Stomach (tissue), 19 donors: ENCODE results near the gene ALDH16A1. TPM values are rescaled to one million over a fixed set of nuclear protein-coding genes. Genes with fewer than 3 reads are reported as not detected.
A peak's percentile ranks its signal among the peaks of the same experiment; 100 is the strongest.

Experiments
- DNase-seq, 2 donors: peaks; one replicate each; pipeline versions ENCODE4 v3.0.0 to v3.0.0-alpha.2; 2013 to 2019
- H3K27ac ChIP-seq, 5 donors: fragments of 200-600 bp in 4 of 5; sonication (generic) in 4 of 5; one replicate each; pipeline ENCODE4 v1.5.1; 2013 to 2019; ENCODE audit warnings: mild to moderate bottlenecking in 1 of 5, moderate library complexity in 1 of 5
- H3K27me3 ChIP-seq, 3 donors: fragments of 200-600 bp; sonication (generic); one replicate each; pipeline ENCODE4 v1.5.1; 2017 to 2019; ENCODE audit warnings: mixed run types in 1 of 3
- H3K36me3 ChIP-seq, 4 donors: fragments of 200-600 bp; sonication (generic); 1 replicate in 3 of 4; 2 replicates in 1 of 4; pipeline ENCODE4 v1.5.1; 2016 to 2019
- H3K4me1 ChIP-seq, 4 donors: fragments of 200-600 bp; sonication (generic); one replicate each; pipeline ENCODE4 v1.5.1; 2016 to 2019
- H3K4me3 ChIP-seq, 4 donors: fragments of 200-600 bp; sonication (generic) in 3 of 4; one replicate each; pipeline ENCODE4 v1.5.1; 2016 to 2019; ENCODE audit warnings: mild to moderate bottlenecking in 1 of 4
- H3K9me3 ChIP-seq, 4 donors: fragments of 200-600 bp; sonication (generic); one replicate each; pipeline ENCODE4 v1.5.1; 2016 to 2019
- EP300 ChIP-seq: sonication (generic); formaldehyde crosslinking; IDR thresholded peaks from one replicate; pipeline ENCODE4 v1.6.1; 2017; ENCODE audit warnings: antibody characterized with exemption
- POLR2A ChIP-seq, 4 donors: fragments of 450-650 bp; IDR thresholded peaks; one replicate each; pipeline ENCODE4 v1.6.1; 2016; ENCODE audit warnings: antibody characterized with exemption in 4 of 4, control low read depth in 2 of 4, mild to moderate bottlenecking in 1 of 4, moderate library complexity in 1 of 4
- POLR2AphosphoS5 ChIP-seq, 3 donors: sonication (generic); formaldehyde crosslinking; IDR thresholded peaks; one replicate each; pipeline ENCODE4 v1.6.1; 2016; ENCODE audit warnings: antibody characterized with exemption in 3 of 3
- WGBS, 5 donors: extraction: QIAGEN DNeasy Blood & Tissue Kit in 3 of 5; methylation state at CpG; one replicate each; pipeline versions ENCODE4 v1.1.5 to v1.1.7; 2013 to 2018; 5-methylcytosine and 5-hydroxymethylcytosine counted together
- intact Hi-C: fragments of 100-400 bp; cut with DNase I; formaldehyde crosslinking; loops from one replicate; pipeline ENCODE4 v1.15.1; 2023; ENCODE audit warnings: low total_unique reads
- long read RNA-seq, 10 donors: transcript quantifications; one replicate each; lab custom pipeline, GENCODE V29; 2026
- polyA plus RNA-seq, 3 donors: library from polyadenylated mRNA; stranded (reverse); fragments of 200-250 nt; gene quantifications; one replicate each; pipeline ENCODE4 v1.2.3, GENCODE V29; 2013
- total RNA-seq, 5 donors: library from RNA; depleted of rRNA; stranded (reverse); fragments of >200 nt; gene quantifications; one replicate each; pipeline versions ENCODE4 v1.1.0 to v1.2.3, GENCODE V29; 2014 to 2016
- TF ChIP-seq, protein P1 (sequence below), 7 experiments: fragments of 450-650 bp in 4 of 7; fragments of 200-600 bp in 3 of 7; sonication (generic) in 3 of 7; IDR thresholded peaks; one replicate each; pipeline ENCODE4 v1.5.1; 2016 to 2019; ENCODE audit warnings: antibody characterized with exemption in 7 of 7, control low read depth in 2 of 7, mild to moderate bottlenecking in 1 of 7
- donor health status: healthy with polysubstance abuse.
- donor health status: Bipolar disorder and iron deficiency.
- donor health status: healthy.

The ALDH16A1 gene
- 100 to 1,000 TPM in 1 of 5 donors, 10 to 100 TPM in 4; 27.9 to 198 (median 42.6) TPM for total RNA-seq
- 10 to 100 TPM; 32.2 to 43.1 (median 42.5) TPM for polyA plus RNA-seq
- long read RNA-seq, donor 1, partial matches to known transcripts, result 0 of 1 reads
- long read RNA-seq, donor 1, other reads (novel, unspliced or antisense), result 0 of 1 reads
- long read RNA-seq, donor 2, partial matches to known transcripts, result 12 of 12 reads
- long read RNA-seq, donor 2, other reads (novel, unspliced or antisense), result 0 of 12 reads
- long read RNA-seq, donor 3, partial matches to known transcripts, result 0 of 1 reads
- long read RNA-seq, donor 3, other reads (novel, unspliced or antisense), result 0 of 1 reads
- long read RNA-seq, donor 4, result 0 reads
- long read RNA-seq, donor 5, partial matches to known transcripts, result 0 of 1 reads
- long read RNA-seq, donor 5, other reads (novel, unspliced or antisense), result 0 of 1 reads
- long read RNA-seq, donor 6, partial matches to known transcripts, result 0 of 3 reads
- long read RNA-seq, donor 6, other reads (novel, unspliced or antisense), result 0 of 3 reads
- long read RNA-seq, donor 7, partial matches to known transcripts, result 0 of 5 reads
- long read RNA-seq, donor 7, other reads (novel, unspliced or antisense), result 0 of 5 reads
- long read RNA-seq, donor 8, result 0 reads
- long read RNA-seq, donor 9, result 0 reads
- long read RNA-seq, donor 10, partial matches to known transcripts, result 0 of 2 reads
- long read RNA-seq, donor 10, other reads (novel, unspliced or antisense), result 0 of 2 reads

DNA sequence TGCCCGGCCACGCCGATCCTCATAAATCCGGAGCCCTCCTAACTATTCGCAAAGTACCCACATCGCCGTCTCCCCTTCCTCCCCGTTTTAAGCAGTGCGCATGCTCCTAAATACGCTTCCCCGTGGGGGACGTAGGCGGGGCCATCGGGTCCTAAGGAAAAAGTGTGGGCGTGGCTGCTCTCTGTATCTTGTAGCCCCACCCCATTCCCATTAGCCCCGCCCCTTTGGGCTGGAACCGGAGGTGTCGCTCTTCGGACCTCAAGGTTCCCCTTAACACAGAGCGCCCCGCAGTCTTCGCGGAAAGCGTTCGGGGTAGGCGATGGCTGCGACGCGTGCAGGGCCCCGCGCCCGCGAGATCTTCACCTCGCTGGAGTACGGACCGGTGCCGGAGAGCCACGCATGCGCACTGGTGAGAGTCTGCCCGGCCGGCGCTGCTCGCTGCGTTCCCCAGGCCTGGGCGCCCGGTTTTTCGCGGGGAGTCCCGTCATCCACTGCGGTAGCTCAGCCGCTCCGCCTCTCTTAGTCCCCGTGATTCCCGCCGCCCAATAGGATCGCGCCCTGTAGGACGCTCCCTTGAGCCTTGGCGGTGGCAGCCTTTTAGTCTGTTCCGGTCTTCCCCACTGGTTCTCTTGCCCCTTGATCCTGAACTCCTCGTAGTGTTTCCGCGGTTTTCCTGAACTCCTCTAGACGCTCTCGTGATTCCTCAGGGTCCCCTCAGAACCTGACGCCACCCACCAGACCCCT lies at the start of gene ALDH16A1:
Gene ALDH16A1, plus strand, starts transcription at position 213 of the 744 bp plus-strand sequence. Its CDS starts 107 bp downstream, at position 320.
- TF ChIP-seq POLR2AphosphoS5 (IDR thresholded peaks at IDR 0.05) (peak; percentile 64 to 95 (median 91)), POLR2A (IDR thresholded peaks at IDR 0.05) (peak in 1 of 4 donors; percentile 85), EP300 (no peak)
- TF ChIP-seq, protein P1, sequence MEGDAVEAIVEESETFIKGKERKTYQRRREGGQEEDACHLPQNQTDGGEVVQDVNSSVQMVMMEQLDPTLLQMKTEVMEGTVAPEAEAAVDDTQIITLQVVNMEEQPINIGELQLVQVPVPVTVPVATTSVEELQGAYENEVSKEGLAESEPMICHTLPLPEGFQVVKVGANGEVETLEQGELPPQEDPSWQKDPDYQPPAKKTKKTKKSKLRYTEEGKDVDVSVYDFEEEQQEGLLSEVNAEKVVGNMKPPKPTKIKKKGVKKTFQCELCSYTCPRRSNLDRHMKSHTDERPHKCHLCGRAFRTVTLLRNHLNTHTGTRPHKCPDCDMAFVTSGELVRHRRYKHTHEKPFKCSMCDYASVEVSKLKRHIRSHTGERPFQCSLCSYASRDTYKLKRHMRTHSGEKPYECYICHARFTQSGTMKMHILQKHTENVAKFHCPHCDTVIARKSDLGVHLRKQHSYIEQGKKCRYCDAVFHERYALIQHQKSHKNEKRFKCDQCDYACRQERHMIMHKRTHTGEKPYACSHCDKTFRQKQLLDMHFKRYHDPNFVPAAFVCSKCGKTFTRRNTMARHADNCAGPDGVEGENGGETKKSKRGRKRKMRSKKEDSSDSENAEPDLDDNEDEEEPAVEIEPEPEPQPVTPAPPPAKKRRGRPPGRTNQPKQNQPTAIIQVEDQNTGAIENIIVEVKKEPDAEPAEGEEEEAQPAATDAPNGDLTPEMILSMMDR (IDR thresholded peaks at IDR 0.05), result no peak
- peaks cover 9 to 68% (median 40%) of the 10 kb centered on the region in 4 donors for H3K4me1 ChIP-seq
- 0 to 1% (median 0%) methylated on average over 53 to 66 of the region's 66 CpGs for WGBS, 5 donors
- intact Hi-C loops, result no loop called here
- H3K27ac ChIP-seq, result peak within 1 kb of the TSS; percentile 94 to 99 (median 97)
- H3K27me3 ChIP-seq, result no peaks in the 10 kb centered on the region
- peak within 1 kb of the TSS; percentile 69 to 98 (median 81) for H3K4me3 ChIP-seq
- DNase-seq, result peak; percentile 98 to 99
- H3K9me3 ChIP-seq, result no peaks in the 10 kb centered on the region
- peaks cover 4 to 24% (median 23%) of the 10 kb centered on the region in 4 donors for H3K36me3 ChIP-seq

DNA sequence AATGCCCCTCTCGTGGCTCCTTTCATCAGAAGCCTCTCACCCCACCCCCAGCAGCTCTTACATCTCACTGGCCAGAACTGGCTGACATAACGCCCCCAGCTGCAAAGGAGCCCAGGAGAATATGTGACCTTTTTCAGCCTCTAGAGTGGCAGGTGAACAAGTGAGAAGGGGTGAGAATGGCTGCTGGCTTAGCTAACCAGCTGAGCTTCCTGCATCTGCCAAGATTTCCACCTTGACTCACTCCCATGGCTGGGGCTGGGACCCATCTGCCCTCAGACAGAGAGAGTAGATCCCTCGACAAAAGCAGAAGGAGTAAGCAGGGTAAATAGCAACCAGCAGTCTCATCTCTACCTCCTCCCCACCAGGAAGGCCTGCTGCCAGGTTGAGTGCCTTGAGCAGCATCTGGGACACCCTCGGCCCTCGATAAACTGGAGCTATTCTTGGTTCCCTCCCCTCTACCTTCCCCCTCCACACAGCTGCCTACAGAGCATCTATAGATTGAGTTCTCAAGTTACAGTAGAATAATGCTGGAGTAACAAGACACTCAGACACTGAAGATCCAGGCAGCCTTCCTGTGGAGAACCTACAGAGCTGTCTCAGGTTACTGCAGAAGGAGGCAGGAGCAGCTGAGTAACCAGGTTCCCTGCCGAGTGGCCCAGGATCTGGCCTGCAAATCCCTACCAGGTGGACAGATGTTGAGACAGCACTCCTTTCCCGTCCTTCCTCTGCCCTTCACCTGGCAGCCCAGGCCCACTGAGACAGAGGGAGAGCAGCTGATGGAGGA lies 49.4 kb upstream of the ALDH16A1 start:
- intact Hi-C loops, result no loop called here
- TF ChIP-seq, protein P1 (IDR thresholded peaks at IDR 0.05), result no peak
- no peak for TF ChIP-seq POLR2AphosphoS5 (IDR thresholded peaks at IDR 0.05)
- no peak for TF ChIP-seq EP300
- TF ChIP-seq POLR2A (IDR thresholded peaks at IDR 0.05), result no peak
- no peaks in the 10 kb centered on the region for H3K4me1 ChIP-seq
- H3K36me3 ChIP-seq, result no peaks in the 10 kb centered on the region
- no peak for DNase-seq
- H3K4me3 ChIP-seq, result no peak overlapping the region
- 47 to 56% (median 51%) methylated on average over 6 to 7 of the region's 7 CpGs for WGBS, 5 donors
- H3K27me3 ChIP-seq, result peaks cover 0 to 40% (median 0%) of the 10 kb centered on the region in 3 donors
- H3K27ac ChIP-seq, result no peak overlapping the region
- no peaks in the 10 kb centered on the region for H3K9me3 ChIP-seq

DNA sequence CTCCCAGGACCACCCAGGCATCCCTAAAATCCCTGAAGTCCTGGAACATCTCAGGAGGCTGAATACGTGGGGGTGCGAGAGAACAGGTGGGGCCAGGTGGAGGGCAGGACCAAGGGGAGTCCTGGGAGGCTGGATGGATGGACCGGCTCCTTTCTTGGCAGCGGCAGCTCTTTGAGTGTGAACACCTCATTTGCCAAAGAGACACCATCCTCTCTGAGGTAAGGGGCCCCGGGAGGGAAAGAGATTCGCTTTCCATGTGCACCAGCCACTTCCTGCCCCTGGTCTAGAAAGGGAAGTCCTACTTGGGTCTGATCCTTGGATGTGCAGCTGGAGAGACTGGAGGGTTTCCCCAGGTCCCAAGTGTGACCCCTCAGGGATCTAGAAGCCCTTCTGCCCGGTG lies 45.9 kb upstream of the ALDH16A1 start:
- Histone ChIP-seq H3K9me3 (no peaks in the 10 kb centered on the region), H3K4me3 (no peak overlapping the region), H3K36me3 (no peaks in the 10 kb centered on the region), H3K4me1 (peaks cover 0 to 13% (median 0%) of the 10 kb centered on the region in 4 donors), H3K27me3 (peaks cover 0 to 47% (median 0%) of the 10 kb centered on the region in 3 donors), H3K27ac (no peak overlapping the region)
- no peak for DNase-seq
- 55 to 75% (median 70%) methylated on average over 6 to 7 of the region's 7 CpGs for WGBS, 5 donors
- no peak for TF ChIP-seq EP300
- no peak for TF ChIP-seq POLR2AphosphoS5 (IDR thresholded peaks at IDR 0.05)
- TF ChIP-seq, protein P1 (IDR thresholded peaks at IDR 0.05), result no peak
- no peak for TF ChIP-seq POLR2A (IDR thresholded peaks at IDR 0.05)
- intact Hi-C loops, result no loop called here
